ENCODE measurements around the gene SFXN1. TPM values are rescaled to one million over a fixed set of nuclear protein-coding genes. Genes with fewer than 3 reads are reported as not detected.

SFXN1 gene
- total RNA-seq, 1 donor from 2014 or later, result 19.9 TPM

DNA sequence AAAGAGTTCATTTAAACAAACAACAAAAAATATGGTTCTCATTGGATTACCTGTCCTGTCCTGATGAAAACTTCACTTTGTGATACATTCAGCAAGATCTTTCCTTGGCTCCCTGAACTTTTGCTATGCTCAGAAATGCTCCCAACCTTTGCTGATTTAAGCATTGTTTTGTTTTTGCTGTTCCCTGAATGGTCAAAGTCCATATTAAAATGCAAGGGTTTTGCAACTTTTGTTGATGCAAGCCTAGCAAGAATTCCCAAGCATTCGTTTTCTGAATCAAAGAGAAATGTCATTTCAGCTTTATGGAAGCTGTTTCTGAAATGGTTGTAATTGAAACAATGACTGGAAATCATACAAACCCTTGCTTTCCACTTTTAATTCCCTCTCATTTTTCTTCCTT lies 3.1 kb upstream of the SFXN1 start:
- H3K4me3 ChIP-seq, result no peak overlapping the region
- TF ChIP-seq CTCF (IDR thresholded peaks at IDR 0.05), result no peak
- DNase-seq (no peak), ATAC-seq (no peak)
- H3K27ac ChIP-seq, result no peak overlapping the region
- H3K9me3 ChIP-seq, result no peaks in the 10 kb centered on the region
- intact Hi-C loops (cut with DNase I), result no loop called here
- peaks cover 8% of the 10 kb centered on the region for H3K4me1 ChIP-seq
- H3K36me3 ChIP-seq, result no peaks in the 10 kb centered on the region
- H3K27me3 ChIP-seq, result no peaks in the 10 kb centered on the region

GRCh38 chr5:175477440-175477839 lies 920 bp upstream of the SFXN1 start:
- ATAC-seq (no peak), DNase-seq (no peak)
- Histone ChIP-seq H3K9me3 (no peaks in the 10 kb centered on the region), H3K4me3 (no peak overlapping the region), H3K27me3 (no peaks in the 10 kb centered on the region), H3K27ac (no peak overlapping the region), H3K4me1 (peaks cover 8% of the 10 kb centered on the region), H3K36me3 (no peaks in the 10 kb centered on the region)
- no peak for TF ChIP-seq CTCF (IDR thresholded peaks at IDR 0.05)
- intact Hi-C loops (cut with DNase I), result no loop called here

GRCh38 chr5:175478008-175478383 lies 364 bp upstream of the SFXN1 start:
- no peaks in the 10 kb centered on the region for H3K27me3 ChIP-seq
- no peak for ATAC-seq
- H3K4me3 ChIP-seq, result peak overlapping the region; percentile 87
- intact Hi-C loops (cut with DNase I), result no loop called here
- no peak for TF ChIP-seq CTCF (IDR thresholded peaks at IDR 0.05)
- no peaks in the 10 kb centered on the region for H3K36me3 ChIP-seq
- peaks cover 8% of the 10 kb centered on the region for H3K4me1 ChIP-seq
- no peak for DNase-seq
- H3K9me3 ChIP-seq, result no peaks in the 10 kb centered on the region
- H3K27ac ChIP-seq, result no peak overlapping the region

- peak overlapping the region; percentile 87 for H3K4me3 ChIP-seq
- no peaks in the 10 kb centered on the region for H3K27me3 ChIP-seq
- intact Hi-C loops (cut with DNase I), result no loop called here
- DNase-seq, result no peak
- H3K4me1 ChIP-seq, result peaks cover 8% of the 10 kb centered on the region
- H3K9me3 ChIP-seq, result no peaks in the 10 kb centered on the region
- H3K36me3 ChIP-seq, result no peaks in the 10 kb centered on the region
- TF ChIP-seq CTCF (IDR thresholded peaks at IDR 0.05), result no peak
- H3K27ac ChIP-seq, result peak overlapping the region; percentile 71
- no peak for ATAC-seq
These were observed 943 bp downstream of the SFXN1 start for GRCh38 chr5:175479125-175479881.

DNA sequence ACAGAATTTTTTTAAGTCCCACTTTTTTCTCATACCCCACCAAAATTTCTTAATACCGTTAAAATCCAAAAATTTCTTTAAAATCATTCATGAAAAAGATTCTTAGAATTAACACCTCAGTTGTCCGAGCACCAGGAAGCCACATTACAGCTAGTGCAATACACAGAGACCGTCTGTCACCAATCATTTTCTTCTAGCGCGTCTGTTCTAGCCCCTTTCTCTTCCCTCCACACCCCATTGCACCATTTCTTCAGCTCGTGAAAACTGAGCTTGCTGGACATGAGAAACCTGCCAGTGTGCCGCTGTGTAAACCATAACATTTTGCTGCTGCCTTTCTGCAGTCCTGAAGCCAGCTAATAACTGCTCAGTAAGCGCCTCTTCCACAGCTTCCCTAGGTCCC lies 5.0 kb downstream of the SFXN1 start:
- TF ChIP-seq CTCF (IDR thresholded peaks at IDR 0.05), result no peak
- Histone ChIP-seq H3K27ac (no peak overlapping the region), H3K4me3 (no peak overlapping the region), H3K36me3 (no peaks in the 10 kb centered on the region), H3K27me3 (no peaks in the 10 kb centered on the region), H3K9me3 (no peaks in the 10 kb centered on the region), H3K4me1 (peaks cover 8% of the 10 kb centered on the region)
- ATAC-seq (no peak), DNase-seq (no peak)
- intact Hi-C loops (cut with DNase I), result no loop called here

GRCh38 chr5:175484322-175484721 lies 6.0 kb downstream of the SFXN1 start:
- no peaks in the 10 kb centered on the region for H3K36me3 ChIP-seq
- no peak for TF ChIP-seq CTCF (IDR thresholded peaks at IDR 0.05)
- intact Hi-C loops (cut with DNase I), result no loop called here
- peak; percentile 17 for ATAC-seq
- DNase-seq, result no peak
- H3K4me3 ChIP-seq, result no peak overlapping the region
- H3K4me1 ChIP-seq, result peaks cover 5% of the 10 kb centered on the region
- no peak overlapping the region for H3K27ac ChIP-seq
- no peaks in the 10 kb centered on the region for H3K9me3 ChIP-seq
- H3K27me3 ChIP-seq, result no peaks in the 10 kb centered on the region

Measured in upper lobe of right lung (tissue), 1 donor.